Activated gamma-delta T cell (primary cell): ENCODE measurements around the gene ANKH.
"Not testable (repeated sequence)": the region's sequence is repeated elsewhere in the genome, so short reads cannot be mapped to it uniquely, and the experiment has no call there.

ENCODE experiments used
- DNase-seq: peaks from one replicate; lab custom pipeline; 2025; lab: John Stamatoyannopoulos, UW

Gene ANKH

DNA sequence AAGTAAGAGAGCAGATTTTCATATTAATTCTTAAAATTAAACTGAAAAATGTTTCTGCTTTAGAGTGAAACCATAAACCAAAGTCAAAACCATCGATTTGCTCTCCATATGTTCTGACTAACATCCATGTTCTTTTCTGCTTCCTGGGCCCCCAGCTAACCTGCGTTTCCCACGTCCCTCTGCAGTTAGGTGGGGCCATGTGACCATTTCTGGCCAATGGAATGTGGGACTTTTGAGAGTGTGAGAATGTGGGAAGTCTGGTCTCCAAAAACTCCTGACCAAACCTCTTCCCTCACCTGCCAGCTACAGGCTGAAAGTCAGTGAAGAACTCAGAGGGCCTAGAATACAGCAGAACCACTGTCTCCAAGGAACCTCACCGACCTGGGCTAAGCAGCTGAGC, 44.9 kb downstream of the ANKH start:
- no peak for DNase-seq

DNA sequence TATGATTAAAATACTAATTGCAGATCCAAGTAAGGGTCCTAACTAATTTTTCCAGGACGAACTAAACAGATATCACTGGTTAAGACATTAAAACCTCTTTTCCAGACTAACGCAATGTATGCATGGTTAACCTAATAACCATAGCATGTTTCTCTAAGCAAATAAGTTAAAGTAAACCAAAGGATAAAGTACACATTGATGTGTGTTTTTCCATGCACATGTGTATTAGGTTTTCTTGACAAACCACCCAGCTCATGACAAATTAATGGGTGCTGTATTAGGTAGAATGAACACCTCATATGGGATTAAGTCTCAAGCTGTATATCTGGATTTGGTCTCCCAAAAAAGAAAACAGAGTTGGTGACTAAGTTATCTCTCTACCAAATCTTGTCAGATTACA, 45.6 kb downstream of the ANKH start:
- no peak for DNase-seq

DNA sequence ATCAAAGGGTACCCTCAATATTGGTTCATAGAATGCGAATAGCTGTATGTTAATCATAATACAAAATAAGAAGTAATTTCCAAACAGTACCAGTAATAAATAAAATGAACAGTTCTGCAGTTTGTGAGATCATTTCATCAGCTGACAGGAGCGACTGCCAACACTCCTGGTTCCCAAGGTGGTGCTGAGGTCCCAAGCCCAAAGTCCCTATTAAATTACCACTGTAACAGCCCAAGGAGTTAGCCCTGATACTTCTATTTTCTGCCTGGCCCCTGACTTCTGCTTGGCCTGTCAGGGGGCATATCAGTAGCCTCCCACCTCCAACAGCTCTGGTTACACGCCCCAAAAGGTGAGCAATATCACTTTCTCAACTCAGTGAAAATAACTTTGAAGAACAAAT, 47.1 kb downstream of the ANKH start:
- no peak for DNase-seq

DNA sequence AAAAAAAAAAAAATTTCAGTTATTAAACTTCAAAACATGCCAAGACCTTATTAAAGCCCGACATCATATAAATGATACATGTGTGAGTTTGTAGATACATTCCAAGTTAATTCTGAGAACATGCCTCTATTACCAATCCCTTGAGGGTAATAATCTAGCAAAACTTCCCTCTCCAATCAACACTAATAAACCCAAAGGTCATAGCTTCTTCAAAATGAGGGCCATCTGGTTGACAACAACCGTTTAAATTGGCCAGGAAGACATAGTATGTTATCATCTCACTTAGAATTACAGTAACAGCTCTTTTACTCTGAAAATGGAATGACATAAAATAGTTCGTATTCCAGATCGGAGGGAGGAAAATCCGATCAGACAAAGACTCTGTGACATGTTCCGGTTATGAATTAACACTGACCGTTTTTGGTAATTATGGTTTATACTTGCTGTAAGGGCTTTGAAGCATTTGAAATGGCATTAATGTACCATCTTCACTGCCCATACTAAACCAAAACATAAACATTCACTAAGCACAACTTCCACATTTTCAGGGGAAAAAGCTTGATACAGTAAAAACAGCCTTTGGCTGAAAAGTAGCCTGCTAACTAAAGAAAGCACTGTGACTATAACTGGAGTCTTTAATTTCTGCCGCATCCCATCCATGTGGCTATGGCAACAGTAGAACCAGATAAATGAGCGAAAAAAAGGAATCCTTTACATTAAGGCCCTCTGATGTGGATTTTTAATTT, 50.3 kb downstream of the ANKH start:
- DNase-seq, result no peak

DNA sequence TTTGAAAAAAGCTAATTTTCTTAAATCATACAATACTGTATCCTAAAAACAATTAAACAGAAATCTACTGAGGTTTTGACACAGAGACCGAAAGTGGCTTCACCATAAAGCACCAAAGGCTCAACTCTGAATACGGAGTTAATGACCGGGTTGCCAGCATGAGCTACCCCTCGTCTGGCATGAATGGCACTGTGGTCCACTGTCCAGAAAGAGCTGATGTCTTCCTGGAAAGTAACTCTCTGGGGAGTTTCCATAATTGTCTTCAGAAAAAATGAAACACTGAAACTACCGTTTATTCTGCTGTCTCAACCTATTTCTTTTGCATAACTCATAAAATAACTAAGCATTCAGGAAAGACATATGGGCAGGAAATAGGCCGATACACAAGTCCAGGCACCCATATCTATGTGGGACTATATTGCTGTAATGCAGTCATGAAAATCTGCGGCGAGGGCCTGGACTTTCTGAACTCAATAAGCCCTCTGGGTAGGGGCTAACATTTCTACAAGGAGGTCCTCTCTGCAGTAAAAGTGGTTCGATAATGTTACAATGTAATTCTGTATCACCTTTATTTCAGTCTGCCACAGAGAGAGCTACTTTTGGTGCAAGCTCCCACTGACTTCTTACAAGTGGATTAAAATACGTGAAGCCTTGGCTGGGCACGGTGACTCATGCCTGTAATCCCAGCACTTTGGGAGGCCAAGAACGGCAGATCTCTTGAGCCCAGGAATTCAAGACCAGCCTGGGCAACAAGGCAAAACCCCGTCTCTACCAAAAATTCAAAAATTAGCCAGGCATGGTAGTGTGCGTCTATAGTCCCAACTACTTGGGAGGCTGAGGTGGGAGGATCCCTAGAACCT, 52.4 kb downstream of the ANKH start:
- DNase-seq, result no peak

DNA sequence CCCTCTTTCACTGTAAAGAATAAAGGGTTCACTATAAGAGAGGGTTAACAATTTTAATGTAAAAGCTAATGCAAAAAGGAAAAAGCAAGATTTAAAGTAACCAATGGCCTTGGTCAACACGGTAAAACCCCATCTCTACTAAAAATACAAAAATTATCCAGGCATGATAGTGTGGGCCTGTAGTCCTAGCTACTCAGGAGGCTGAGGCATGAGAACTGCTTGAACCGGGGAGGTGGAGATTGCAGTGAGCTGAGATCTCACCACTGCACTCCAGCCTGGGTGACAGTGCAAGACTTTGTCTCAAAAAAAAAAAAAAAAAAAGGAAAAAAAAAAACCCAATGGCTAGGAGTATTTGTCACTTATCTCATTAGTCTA, 53.8 kb downstream of the ANKH start:
- not testable (repeated sequence) for DNase-seq

DNA sequence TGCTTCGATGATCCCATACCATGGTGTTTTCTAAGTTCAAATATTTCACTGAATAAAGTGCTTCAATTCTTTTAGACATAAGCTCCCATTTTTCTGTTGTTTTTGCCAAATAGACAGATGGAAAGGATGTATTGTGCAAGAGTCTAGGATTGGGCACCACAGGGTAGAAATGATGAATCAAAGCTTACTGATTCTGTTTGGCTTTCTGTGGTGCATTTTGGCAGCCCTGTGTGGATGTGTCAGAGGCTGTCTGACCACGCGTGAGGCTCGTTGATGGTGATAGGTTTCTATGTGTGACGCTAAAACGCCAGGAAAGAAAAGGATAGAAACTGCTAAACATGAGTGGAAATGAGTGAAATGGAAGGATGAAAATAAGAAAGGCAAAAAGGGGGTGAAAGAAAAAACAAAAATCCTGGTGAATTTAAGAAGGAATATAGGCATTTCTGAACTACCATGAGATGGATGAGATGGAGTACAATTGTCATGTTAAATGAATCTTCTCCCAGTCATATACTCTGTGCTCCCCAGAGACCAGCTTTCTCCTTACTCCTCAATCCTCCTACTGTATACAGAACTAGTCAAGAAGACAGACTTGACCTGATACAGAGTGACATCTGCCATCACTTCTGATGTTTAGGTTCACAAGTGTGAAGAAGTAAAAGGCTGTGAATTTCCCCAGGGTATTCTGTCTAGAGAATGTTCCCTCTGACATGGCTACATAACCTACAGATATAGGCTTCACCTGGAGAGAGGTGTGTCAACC, 54.4 kb downstream of the ANKH start:
- no peak for DNase-seq

DNA sequence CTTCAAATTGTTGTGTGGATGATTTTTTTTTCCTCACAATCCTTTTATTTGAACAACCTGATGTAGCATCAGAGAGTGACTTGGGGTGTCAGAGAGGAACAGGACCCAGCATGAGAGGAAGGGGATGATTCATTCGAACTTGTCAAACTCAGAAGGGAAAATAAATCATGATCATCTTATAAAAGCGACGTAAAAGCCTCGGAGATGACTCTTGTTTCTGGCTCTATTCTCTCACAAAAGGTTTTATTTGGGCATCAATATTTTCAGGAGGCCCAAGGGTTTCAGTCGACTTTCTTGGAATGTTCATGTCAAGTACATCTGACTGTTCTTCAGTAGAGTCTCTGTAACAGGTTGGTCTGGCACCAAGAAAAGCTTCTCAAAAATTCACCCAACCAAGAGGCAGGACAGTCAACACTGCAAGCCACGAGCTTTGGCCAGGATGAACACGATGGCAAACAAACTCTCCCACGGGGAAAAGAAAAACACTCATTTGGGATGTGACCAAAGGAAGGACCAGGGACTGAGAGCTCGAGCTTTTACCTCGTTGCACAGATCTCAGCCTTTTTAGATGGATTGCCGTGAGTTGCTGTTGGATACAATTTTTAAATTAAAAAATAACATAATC, 55.1 kb downstream of the ANKH start:
- no peak for DNase-seq

DNA sequence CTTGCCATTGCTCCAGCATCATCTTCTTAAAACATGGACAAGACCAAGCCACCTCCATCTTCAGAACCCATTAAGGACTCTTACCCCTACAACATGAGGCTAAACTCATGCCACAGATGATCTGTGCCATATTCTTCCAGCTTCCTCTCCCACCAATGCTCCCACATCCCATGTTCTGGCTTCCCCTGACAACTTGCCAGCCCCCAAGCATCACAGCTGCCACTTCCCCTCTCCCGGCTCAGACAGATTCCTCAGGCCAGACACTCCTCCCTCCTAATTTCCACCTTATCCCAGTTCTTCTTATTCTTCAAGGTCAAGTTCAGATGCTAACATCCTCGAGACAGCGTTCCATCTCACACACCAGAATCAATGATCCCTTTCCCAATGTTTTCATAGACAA, 57.8 kb downstream of the ANKH start:
- DNase-seq, result no peak

DNA sequence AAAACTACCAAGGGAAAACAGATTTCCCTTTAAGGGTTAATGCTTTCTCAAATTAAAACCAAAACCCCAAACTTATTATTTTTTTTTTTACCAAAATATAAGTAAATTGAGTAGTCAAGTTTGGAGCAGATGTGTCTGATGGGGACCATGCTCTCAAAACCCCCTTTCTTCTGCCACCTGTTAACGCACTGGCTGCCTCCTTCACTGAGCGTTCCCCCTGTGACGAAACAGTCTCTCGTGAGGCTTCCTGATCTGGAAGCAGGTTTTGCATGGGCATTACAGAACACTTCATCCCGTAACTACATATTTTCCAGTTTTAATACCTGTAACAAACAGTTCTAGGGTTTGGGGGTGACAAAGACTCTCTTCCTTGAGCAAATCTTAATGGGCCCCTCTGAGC, 59.4 kb downstream of the ANKH start:
- DNase-seq, result no peak

DNA sequence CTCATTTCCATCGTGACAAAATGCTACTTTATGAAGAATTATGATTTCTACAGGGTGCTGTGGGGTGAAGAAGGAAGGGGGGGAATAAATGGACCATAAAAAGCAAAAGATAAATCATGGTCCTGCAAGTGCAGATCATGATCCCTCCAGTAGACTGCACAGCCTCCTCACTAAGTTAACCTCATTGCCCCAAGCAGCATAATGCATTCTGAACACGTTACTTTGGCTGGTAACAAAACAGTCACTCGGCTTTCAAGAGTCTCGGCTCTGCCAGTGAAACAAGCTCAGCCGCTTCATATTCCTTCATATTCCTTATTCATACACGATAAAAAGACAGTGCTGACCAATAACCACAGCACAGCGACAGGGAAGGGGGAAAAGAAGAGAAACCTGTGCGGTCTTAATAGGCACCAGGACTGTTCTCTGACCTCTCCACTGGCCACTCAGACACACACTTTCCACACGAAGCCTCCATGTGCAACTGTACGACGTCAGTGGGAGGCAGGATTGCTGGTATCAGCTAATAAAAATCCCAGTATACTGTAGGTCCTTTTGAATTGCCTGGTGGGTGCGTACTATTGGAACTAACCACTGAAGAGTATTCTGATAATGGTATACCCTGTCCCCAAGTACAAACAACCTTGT, 60.5 kb downstream of the ANKH start:
- DNase-seq, result no peak

DNA sequence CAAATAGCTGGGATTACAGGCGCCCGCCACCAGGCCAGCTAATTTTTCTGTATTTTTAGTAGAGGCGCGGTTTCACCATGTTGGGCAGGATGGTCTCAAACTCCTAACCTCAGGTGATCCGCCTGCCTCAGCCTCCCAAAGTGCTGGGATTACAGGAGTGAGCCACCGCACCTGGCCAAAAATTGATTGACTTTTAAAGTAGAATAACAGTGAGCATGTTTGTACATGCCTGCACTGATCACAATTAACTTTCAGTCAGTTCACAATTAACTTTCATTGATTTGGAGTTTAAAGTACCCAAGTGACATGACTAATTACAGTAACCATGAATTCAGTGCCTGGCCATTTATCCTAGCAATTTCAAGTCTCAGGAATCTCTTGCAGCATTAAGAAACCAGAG, 61.3 kb downstream of the ANKH start:
- DNase-seq, result no peak

DNA sequence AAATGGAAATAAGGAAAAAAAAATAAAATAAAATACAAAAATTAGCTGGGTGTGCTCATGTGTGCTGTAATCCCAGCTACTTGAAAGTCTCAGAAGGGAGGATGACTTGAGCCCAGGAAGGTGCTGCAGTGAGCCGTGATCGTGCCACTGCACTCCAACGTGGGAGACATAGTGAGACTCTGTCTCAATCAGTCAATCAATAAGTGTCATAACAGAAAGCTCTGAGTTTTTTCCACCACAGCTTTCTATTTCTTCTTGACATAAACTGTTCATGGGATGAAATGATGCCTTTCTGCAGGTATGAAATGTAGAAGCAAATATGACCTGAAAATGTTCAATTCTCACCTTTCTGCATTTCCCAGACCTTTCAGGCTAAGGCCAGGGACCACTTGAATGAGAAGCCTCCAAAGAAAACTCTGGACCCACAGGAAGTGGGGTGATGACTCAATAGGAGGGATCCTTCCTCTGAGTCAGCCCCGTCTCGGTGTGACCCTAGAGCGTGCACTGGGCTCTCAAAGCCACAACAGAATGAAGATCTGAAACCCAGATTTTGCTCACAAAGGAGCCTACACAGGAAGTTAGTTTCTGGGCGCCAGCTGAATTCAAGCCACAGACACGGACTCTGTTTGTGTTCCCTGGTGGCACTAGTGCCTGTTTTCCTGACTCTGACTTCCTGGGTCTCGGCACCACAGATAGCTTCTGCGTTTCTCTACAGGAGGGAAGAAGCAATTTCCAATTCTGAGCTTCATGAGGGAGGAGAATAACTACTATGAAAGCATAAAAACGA, 62.0 kb downstream of the ANKH start:
- no peak for DNase-seq

DNA sequence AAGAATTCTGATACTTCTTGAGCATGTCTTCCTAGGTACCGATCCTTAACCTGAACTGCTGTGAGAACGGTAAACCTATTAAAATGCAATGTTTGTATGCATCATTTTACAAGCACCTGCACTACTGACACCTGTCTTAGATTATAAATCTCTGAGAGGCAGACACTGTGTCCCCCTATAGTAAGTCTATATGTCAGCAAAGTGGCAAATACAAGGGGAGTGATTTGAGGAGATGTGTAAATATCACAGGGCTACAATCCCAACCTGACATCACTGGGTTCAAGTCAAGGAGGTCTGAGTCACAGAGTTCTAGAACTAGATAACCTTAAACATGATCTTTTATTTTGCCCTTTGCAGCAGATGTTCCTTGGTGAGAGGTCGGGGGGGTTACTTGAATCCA, 64.1 kb downstream of the ANKH start:
- no peak for DNase-seq

DNA sequence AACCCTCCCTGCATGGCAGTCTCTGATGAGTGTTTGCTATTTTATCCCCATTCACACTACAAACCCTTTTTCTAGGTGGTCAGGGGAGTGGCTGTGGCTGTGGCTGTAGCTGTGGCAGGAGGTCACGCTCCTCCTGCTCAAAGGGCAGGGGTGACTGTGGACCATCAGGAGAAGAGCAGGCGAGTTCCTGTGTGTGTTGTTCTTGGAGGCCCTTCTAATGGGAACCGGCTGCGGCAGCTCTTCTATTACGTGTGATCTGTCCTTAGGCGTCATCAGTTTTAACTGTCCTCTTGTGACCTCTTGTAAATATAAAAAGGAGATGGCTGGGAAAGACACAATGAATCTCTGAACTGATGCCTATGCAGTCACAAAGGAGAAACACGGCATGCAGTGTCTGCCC, 65.1 kb downstream of the ANKH start:
- no peak for DNase-seq

DNA sequence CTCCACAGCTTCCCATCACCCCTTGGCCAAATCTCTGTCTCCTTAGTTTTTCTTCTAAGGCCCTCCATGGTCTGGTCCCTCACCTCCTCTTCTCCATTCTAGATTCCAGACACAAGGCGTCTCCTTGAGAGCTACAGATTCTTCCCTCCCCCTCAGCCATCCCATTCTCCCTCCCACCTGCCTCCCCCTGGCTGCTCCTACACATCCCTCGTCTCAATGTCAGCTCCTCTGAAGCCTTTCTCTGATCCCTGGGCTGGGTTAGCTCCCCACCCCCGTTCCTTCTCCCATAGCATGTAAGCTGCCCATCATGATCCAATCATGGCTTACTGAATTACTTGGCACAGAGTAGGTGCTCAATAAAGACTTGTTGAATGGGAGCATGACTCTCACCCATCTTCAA, 69.0 kb downstream of the ANKH start:
- no peak for DNase-seq

DNA sequence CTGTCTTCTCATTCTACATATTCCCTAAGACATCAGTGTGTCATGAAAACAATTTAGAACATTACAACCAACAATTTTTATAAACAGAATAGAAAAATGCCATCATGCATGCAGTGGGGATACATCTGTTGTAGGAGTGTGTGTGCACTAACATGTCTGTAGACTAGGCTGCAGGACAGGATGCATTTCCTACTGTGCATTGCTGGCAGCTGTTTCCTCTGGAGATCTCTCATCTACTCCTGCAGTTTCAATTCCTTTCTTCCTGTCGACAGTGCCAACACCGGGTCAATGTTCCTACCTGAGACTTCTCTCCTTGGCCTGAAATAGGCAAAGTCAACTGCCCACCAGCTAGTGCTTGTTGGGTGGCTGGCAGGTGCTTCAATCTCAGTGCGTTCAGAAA, 69.8 kb downstream of the ANKH start:
- DNase-seq, result no peak

DNA sequence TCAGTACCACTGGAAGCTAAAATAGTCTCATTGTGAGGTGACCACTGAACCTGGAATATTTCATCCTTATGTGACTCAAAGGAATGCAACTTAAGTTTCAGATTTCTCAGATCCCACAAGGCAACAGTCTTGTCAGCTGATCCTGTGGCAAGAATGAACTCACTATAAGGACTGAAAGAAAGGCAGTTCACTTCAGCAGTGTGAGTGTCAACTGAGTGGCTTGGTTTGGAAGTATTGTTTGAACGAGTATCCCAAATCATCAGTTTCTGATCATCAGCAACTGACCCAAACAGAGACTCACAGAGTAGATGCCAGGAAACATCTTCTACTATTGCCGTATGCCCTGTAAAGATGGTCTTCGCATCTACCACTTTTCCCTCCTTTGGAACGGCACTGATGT, 74.2 kb downstream of the ANKH start:
- not testable (repeated sequence) for DNase-seq

DNA sequence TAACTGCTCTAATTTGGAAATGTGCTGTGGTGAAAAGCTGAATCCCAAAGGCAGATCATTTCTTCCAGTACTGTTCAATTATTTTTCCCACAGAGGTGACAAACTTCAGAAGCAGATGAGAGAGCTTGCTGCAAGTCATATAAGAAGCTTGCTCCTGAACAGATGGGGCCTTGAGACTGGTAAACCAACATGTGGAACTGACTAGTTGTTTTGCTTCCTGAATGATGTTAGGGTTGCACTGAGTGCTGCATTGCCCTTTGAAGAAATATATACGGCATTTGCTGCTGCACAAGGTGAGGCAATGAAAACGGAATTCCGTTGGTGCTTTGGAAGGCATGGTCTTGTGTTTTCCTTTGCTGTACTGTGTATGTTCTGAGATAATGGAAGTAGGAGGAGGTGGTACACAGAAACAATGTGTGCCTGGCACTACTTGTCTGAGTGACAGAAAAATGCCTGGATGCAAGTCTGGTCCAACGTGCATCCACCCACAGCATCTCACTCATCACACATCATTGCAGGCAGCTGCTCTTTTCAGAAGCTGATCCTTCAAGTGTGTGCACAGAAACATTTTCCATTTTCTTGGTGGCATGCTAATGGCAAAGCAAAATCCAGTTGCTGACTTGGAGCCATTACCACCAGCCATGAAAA, 76.9 kb downstream of the ANKH start:
- no peak for DNase-seq

DNA sequence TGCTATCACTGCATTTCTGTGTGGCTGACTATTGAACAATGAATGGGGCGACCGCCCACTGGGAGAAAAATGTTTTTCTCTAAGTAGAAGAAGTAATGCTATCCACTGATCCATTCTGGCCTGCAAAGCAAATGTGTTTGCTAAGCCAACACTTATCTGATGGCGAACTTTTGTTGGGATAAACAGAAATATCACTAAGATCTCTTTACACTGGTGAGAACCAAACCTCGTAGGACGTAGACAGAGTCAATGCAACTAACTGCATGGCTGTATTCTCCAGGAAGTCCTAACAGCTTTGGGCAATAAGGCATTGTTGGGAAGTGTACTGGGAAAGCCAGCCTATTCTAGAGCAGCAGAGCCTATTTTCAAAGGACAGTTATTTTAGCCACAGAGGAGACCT, 77.7 kb downstream of the ANKH start:
- DNase-seq, result no peak

DNA sequence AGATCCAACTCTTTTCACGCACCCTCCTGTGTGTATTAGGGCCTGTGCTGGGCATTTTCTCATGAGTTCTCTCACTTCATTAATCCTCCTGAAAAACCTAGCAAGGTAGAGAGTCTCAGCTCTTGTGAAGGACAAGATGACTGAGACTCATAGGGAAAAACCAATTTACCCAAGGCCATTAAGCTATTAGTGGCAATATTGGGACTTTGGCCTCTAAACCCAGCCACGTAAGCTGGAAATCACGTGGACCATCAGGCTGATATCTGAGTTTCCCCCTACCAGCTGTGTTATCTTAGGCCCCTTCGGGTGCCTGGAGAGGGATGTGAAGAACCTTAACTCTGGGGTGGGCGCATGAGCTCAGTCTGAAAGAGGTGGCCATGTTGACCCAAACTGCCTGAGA, 80.7 kb downstream of the ANKH start:
- no peak for DNase-seq
